Osteoblast (primary cell): ENCODE results near the gene RAB33B. TPM values are rescaled to one million over a fixed set of nuclear protein-coding genes. Genes with fewer than 3 reads are reported as not detected.

ENCODE experiments used
- DNase-seq: peaks from one replicate; pipeline ENCODE4 v3.0.0; 2011; ENCODE audit warnings: low spot score, mixed read lengths; ENCODE audit not compliant: insufficient read length; ENCODE audit errors: missing footprints
- H2AFZ ChIP-seq: 2 replicates; pipeline ENCODE4 v1.6.0; 2011; ENCODE audit warnings: mild to moderate bottlenecking, low read length
- H3K27ac ChIP-seq: 2 replicates; pipeline ENCODE4 v1.5.1; 2011; ENCODE audit warnings: mild to moderate bottlenecking, low read depth, low read length, moderate library complexity
- H3K27me3 ChIP-seq: 2 replicates; pipeline ENCODE4 v1.6.0; 2012; ENCODE audit warnings: mild to moderate bottlenecking, control low read depth, inconsistent platforms, low read length, moderate library complexity; ENCODE audit not compliant: insufficient read depth
- H3K36me3 ChIP-seq: 2 replicates; pipeline ENCODE4 v1.5.1; 2011; ENCODE audit warnings: mild to moderate bottlenecking, low read length, control low read depth, moderate library complexity; ENCODE audit not compliant: insufficient read depth
- H3K4me1 ChIP-seq: 2 replicates; pipeline ENCODE4 v1.5.1; 2011; ENCODE audit warnings: mild to moderate bottlenecking, low read length, control low read depth, moderate library complexity; ENCODE audit not compliant: insufficient read depth
- H3K4me2 ChIP-seq: 2 replicates; pipeline ENCODE4 v1.6.0; 2011; ENCODE audit warnings: mild to moderate bottlenecking, low read length; ENCODE audit not compliant: insufficient read depth
- H3K4me3 ChIP-seq: fragments of 200-600 bp; sonication (generic); 3 replicates; pipeline ENCODE4 v1.5.1; 2012; ENCODE audit warnings: mild to moderate bottlenecking, low read length, inconsistent platforms; ENCODE audit not compliant: insufficient read depth
- H3K79me2 ChIP-seq: 2 replicates; pipeline ENCODE4 v1.6.0; 2012; ENCODE audit warnings: mild to moderate bottlenecking, low read length, control low read depth, inconsistent platforms; ENCODE audit not compliant: insufficient read depth
- H3K9me3 ChIP-seq: 2 replicates; pipeline ENCODE4 v1.5.1; 2011; ENCODE audit warnings: low read depth, low read length, control low read depth
- H4K20me1 ChIP-seq: 2 replicates; pipeline ENCODE4 v1.6.0; 2012; ENCODE audit warnings: mild to moderate bottlenecking, low read length, control low read depth; ENCODE audit not compliant: insufficient read depth
- CTCF ChIP-seq: IDR thresholded peaks from 2 replicates; pipeline ENCODE4 v1.5.1; 2011; ENCODE audit warnings: mild to moderate bottlenecking, low read depth, low read length, moderate library complexity; ENCODE audit errors: extremely low read depth
- total RNA-seq: library from RNA; depleted of rRNA; stranded (reverse); fragments of >200 nt; gene quantifications from 2 replicates; pipeline ENCODE4 v1.2.3, GENCODE V29; 2012

RAB33B gene
- total RNA-seq, 1 donor = 24.6 TPM

- Histone ChIP-seq H4K20me1 (peaks cover 33% of the 10 kb centered on the region), H3K27ac (no peak overlapping the region), H3K27me3 (no peaks in the 10 kb centered on the region), H3K4me1 (no peaks in the 10 kb centered on the region), H3K9me3 (no peaks in the 10 kb centered on the region), H2AFZ (no peak overlapping the region), H3K4me2 (no peak overlapping the region), H3K4me3 (no peak overlapping the region), H3K79me2 (peaks cover 63% of the 10 kb centered on the region), H3K36me3 (peaks cover 12% of the 10 kb centered on the region)
- DNase-seq = no peak
- TF ChIP-seq CTCF = no peak
Observed at GRCh38 chr4:139469869-139470268, 15.9 kb downstream of the RAB33B start.

GRCh38 chr4:139470295-139470694 lies 16.4 kb downstream of the RAB33B start:
- Histone ChIP-seq H3K4me3 (no peak overlapping the region), H3K4me1 (no peaks in the 10 kb centered on the region), H3K4me2 (no peak overlapping the region), H3K79me2 (peaks cover 63% of the 10 kb centered on the region), H3K9me3 (no peaks in the 10 kb centered on the region), H3K27me3 (no peaks in the 10 kb centered on the region), H2AFZ (no peak overlapping the region), H4K20me1 (peaks cover 33% of the 10 kb centered on the region), H3K36me3 (peaks cover 12% of the 10 kb centered on the region), H3K27ac (no peak overlapping the region)
- no peak for TF ChIP-seq CTCF
- no peak for DNase-seq

- H3K27me3 ChIP-seq = no peaks in the 10 kb centered on the region
- peaks cover 57% of the 10 kb centered on the region for H3K79me2 ChIP-seq
- peaks cover 28% of the 10 kb centered on the region for H4K20me1 ChIP-seq
- peaks cover 12% of the 10 kb centered on the region for H3K36me3 ChIP-seq
- H3K27ac ChIP-seq = no peak overlapping the region
- no peaks in the 10 kb centered on the region for H3K4me1 ChIP-seq
- no peak for DNase-seq
- H3K4me2 ChIP-seq = no peak overlapping the region
- no peak for TF ChIP-seq CTCF
- no peak overlapping the region for H3K4me3 ChIP-seq
- H3K9me3 ChIP-seq = no peaks in the 10 kb centered on the region
- no peak overlapping the region for H2AFZ ChIP-seq
Observed at GRCh38 chr4:139470997-139471665, 17.2 kb downstream of the RAB33B start.

- Histone ChIP-seq H3K4me2 (no peak overlapping the region), H3K27ac (no peak overlapping the region), H3K79me2 (peaks cover 47% of the 10 kb centered on the region), H2AFZ (no peak overlapping the region), H3K4me3 (no peak overlapping the region), H4K20me1 (peaks cover 24% of the 10 kb centered on the region), H3K36me3 (peaks cover 12% of the 10 kb centered on the region), H3K27me3 (no peaks in the 10 kb centered on the region), H3K4me1 (no peaks in the 10 kb centered on the region), H3K9me3 (no peaks in the 10 kb centered on the region)
- TF ChIP-seq CTCF = no peak
- DNase-seq = no peak
Observed at GRCh38 chr4:139472852-139473251, 18.9 kb downstream of the RAB33B start.
